ENCODE measurements around the gene ACVR1C.

Gene ACVR1C

DNA sequence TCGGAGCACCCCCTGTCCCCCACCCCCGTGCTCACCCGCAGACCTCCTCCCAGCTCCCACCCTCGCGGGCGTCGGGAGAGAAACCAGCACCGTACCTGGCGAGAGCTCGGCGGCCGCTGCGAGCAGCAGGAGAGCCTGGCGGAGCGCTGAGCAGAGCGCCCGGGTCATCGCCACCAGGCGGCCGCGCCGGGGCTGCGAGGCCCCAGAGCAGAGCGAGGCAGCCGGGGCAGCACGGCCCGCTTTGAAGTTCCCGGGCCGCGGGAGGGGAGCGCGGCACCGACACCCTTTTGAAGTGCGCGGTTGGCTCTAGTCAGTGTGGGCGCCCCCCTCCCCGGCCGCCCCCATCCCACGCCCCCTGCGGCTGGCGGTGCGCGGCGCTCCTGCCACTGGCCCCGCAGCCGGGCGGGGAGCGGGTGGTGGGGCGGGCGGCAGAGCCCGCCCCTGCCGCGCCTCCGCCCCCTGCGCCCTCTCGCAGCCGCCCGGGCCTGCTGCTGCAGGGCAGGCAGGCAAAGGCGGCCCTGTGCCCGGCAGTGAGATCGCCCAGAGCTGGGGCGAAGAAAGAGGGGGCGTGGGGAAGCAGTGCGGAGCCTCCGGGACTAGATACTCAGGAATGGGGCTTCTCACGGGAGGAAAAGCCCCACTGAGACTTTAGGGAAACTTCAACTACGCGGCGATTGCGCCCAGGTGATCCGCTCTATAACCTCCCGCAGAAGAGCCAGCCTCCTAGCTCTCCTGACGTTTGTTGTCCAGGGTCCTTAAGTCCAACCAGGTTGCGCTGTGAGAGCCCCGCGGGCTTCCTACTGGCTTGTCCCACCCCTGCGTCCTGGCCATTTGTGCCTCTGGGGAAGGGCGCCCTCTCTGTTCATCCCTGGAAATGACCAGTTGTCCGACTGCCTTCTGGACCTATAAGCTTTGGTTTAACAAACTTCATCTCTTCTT is at the start of gene ACVR1C:
ACVR1C (minus strand) TSS at position 388 of the 939 bp plus-strand sequence; CDS start at position 168, 220 bp downstream.
- DNase-seq: no peak

DNA sequence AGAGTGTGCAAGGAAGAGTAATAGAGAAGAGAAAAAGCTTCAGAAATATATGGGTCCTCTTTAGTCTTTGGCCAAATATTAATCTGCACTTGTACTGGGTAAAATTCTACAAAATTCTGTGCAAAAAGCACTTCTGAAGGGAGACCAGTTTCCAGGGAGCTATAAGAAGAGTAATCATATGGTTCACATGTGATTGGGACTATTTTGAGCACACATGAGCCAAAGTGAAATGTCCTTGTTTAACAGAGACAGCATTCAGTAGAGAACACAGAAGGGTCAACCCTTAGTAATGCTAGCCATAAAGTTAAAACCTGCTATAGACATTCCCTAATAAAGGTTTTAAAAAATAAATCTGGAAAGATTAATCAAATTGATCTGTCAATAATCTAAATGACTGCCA is 49.3 kb upstream of the ACVR1C start:
- DNase-seq: no peak

DNA sequence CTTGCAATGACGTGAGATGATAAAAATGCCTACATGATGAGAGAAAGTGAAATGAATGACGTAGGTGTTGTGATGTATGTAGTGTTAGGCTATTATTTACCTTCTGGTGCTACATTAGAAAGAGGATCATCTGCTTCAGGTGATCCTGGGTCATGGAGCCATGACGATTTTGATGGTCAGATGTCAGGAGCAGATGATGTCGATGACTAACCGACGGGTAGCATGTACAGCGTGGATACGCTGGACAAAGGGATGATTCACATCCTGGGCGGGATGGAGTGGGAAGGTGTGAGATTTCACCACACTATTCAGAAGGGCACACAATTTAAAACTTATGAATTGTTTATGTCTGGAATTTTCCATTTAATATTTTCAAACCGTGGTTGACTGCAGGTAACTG is 43.5 kb upstream of the ACVR1C start:
- DNase-seq: no peak

DNA sequence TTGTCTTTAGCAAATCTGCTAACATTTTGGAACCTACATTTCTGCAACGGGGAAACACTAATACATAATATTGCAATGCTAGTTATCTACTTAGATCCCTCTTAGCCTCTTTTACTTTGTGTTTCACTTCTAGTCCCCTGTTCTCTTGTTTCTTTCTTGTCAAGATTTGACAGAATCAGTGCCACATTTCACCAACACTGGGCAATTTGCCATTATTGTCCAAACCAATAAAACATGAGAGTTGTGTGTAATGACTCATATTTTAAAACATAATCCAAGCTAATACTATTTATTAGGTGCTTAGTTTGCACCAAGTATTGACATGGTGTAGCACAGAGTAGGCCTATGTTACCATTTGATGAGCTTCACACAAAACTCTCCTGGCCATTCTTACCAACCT is 33.7 kb upstream of the ACVR1C start:
- no peak for DNase-seq

DNA sequence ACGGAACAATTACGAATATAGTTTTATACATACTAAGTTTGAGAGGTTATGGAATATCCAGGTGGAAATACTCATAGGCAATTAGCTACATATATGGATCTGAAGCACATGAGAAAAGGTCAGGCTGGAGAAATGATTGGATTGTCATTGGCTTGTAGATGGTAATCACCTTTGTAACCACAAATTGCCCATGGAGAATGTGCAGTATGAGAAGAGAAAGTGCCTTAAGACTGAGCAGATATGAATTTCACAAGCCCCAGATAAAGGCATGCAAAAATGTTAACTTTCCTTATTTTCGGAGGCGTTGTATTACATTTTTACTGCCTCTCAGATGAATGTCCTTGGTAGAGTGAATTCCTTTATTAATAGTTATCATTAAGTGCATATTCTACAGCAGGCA is 33.1 kb upstream of the ACVR1C start:
- no peak for DNase-seq

DNA sequence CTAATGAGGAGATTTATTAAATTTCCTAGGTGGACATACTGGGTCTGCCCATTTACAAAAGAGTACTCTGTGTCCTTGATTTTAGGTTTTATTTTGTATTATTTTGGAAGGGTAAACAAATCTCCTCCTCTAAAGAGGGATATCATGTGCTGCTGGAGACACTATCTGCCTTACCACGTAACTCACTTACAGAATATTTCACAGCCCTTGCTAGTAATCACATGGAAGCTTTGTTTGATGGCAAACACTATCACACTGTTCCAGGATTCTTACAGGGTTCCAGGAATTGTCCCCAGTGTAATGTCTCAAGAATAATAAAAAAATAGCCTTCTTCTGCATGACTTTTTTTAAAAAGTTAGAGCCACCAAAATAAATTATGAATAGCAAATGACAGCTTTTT is 29.2 kb upstream of the ACVR1C start:
- no peak for DNase-seq

DNA sequence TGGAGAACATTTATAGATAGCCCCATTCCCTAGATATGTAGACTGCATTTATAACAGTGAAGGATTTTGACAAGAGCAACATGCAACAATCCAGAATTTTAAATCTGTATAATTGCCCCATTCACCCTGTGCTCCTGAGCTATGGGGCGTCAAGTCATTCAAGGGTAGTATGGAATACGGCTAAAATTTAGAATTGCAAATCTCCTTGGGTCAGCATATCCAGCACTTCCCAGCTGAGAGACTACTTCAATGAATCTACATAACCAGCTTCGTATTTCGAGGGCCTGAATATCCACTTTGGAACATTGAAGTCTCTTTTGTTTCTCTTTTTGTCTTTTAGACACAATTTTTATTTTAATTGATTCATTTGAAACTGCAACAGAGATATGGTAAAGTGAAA is 28.4 kb upstream of the ACVR1C start:
- no peak for DNase-seq

DNA sequence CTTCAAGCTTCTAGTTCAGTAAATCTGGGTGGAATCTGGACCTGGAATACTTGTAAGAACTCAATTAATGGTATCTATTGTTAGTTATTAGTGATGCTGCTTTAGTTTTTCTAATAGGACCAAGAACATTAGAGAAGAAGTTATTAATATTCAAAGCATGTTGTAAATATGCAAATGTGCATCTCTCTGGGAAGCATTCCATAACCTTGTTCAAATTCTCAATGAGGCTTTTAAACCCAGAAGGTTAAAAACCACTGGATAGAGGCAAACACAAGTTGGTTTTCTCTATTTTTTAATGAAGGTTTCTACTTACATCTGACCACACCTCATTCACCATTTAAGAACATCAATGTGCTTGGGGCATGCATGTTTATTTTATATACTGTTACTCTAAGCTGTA is 16.1 kb upstream of the ACVR1C start:
- no peak for DNase-seq

DNA sequence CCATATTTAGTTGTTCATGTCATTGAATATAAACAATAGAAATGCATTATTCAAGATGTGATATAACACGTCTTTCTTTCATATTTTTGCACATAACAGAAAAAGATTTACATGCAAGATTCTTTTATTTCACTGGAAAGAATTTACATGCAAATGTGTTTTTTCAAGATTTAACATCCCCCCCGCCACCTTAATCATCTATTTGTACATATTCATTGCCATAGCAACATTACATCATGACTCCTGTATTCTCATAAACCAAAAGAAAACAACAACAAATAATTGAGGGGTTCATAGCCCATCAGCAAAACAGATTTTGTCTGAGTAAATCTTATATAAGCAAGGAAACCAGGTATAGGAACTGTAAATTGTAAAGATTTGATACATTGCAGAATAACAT is 3.2 kb upstream of the ACVR1C start:
- DNase-seq: no peak

DNA sequence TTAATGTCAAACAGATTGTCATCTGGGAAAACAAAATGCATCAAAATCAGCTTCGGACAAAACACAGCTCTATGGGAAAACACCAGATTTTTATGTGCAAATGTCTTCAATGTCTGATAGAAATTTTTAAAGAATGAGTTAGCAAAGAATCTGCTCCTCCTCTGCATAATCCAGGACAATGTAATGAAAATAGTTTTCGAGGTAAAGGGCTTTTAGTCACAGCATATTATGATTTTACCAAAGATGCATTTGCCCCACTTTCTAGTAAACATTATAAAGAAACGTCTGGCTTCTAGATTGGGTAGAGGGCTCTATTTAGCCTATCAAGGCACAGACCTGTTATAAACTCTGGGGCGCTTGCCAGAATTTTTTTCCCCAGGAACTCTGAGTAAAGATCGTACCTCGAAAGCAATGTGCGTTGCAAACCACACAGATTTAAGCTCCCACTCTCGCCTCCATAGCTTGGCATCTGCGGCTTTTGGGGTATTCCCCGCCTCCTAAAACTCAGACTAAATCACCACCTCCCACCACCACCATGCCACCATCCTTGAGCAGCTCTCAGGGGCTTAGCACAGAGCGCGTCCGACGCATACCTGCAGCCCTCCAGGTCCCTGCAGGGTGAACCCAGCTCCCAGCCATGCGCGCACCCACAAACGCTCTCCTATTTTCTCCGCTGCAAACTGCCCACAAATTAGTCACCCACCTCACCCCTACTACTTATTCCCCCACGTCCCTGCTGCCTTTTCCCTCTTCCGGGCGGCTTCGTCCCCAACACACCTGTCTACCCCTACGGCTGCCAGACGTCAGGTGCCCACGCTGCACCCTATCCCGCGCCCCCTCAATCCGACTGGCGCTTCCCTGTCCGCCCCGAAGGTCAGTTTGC is 829 bp downstream of the ACVR1C start:
- DNase-seq: no peak

DNA sequence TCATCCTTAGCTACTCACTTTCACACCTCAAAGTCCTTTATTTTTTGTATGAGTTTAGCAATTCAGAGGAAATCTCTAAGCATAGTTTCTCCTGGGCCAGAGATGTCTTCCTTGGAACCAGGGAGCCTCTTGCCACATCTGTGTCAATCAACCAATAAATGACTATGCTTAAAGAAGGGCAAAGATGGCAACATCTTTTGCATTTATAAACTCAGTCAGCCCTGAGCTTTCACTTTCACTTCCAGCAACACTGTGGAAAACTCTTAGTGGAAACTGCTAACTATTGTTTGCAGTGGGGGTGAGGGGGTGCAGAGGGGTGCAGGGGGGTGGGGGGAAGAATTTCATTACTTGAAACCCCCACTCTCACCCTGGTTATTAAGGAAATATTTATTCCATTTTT is 3.4 kb downstream of the ACVR1C start:
- DNase-seq: no peak

DNA sequence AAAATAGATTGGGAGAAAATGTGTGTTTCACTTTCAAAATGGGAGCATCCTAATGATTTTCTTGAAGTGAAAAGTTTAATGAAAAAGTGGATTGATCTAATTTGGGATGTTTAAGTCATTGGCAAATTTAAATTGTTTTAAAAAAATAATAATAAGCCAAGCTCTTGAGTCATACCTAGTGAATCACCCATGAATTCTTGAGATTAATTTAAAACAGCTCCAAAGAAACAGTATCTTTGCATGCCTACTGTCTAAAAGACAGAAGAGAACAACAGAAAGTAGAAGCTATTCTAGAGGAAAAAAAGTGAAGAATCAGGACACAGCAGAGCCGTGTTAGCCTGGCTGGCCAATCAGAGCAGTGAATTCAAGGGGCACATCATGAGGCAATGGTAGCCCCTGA is 7.7 kb downstream of the ACVR1C start:
- DNase-seq: no peak

DNA sequence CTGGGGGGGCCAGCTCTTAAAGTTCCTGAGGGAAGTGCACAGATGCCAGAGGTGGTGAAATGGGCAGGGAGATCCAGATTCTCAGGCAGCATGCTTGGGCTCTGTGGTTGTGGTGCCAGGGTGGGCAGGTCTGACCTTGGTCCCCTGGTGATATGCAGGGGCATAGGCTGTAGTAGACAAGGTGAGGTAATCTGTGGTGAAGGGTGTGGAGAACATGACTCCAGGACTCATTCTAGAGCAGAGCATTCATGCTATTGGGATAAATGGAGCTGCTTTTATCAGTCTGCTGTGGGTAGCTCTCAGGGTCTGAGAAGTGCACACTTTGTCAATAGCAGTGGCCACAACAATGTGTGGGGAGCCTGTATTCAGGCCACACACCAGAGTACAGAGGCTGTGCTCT is 16.9 kb downstream of the ACVR1C start:
- no peak for DNase-seq

DNA sequence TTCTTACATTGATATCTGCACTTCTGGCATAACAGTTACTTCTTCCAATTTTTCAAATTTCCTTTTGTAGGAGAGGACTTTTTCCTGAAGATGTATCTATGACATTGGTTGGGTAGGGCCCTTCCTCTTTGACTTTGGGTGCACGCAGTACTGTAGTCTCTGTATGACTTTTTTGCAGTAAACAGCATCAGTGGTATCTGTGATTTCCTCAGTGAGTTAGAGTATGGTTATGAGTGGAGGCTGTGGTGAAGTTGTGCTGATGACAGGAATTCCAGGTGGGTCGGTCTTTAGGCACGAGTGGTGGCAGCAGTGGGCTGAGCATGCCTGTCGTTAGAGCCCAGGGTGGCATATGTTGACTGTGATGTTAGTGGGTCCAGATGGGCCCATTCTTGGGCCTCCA is 17.6 kb downstream of the ACVR1C start:
- DNase-seq: no peak

DNA sequence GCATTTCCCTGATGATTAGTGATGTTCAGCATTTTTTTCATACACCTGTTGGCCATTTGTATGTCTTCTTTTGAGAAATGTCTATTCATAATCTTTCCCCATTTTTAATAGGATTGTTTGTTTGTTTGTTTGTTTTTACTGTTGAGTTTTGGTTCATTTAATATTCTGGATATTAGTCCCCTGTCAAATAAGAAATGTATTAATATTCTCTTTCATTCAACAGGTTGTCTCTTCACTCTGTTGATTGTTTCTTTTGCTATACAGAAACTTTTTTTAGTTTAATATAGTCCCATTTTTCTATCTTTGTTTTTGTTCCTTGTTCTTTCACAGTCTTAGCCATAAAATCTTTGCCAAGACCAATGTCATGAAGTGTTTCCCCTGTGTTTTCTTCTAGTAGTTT is 22.1 kb downstream of the ACVR1C start:
- DNase-seq: no peak

DNA sequence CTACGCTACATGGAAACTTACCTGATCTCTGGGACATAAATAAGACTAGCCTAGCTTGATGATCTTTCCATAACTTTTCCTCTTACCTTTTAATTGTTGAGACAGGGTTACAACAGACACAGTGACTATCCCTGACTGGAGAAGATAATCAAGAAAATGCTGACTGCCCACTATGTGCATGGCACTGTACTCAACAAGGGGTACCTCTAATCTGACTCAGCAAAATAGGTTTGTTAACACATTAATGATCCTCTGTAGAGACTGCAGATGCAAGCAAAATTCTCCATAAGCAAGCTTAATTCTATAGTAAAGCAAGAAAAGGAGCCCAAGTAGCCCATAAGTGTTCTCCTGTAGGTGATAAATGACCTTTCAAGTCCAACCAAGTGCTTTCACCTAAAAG is 25.5 kb downstream of the ACVR1C start:
- DNase-seq: no peak

DNA sequence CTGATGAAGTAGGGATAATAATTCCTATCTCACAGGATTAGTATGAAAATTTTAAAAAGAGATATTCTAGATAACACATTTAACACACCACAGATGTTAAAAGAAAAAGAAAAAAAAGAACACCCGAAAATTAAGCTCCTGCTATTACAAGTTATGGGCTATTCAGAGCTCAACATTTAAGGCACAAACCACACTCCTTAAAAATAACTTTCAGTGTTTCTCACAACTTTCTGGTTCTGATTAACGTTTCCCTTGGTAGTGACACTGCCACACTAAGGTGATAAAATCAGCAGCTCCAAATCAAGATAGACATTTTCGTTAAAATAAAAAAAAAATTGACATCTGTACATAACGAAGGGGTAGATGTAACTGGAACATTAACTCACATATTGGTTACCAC is 26.9 kb downstream of the ACVR1C start:
- no peak for DNase-seq

DNA sequence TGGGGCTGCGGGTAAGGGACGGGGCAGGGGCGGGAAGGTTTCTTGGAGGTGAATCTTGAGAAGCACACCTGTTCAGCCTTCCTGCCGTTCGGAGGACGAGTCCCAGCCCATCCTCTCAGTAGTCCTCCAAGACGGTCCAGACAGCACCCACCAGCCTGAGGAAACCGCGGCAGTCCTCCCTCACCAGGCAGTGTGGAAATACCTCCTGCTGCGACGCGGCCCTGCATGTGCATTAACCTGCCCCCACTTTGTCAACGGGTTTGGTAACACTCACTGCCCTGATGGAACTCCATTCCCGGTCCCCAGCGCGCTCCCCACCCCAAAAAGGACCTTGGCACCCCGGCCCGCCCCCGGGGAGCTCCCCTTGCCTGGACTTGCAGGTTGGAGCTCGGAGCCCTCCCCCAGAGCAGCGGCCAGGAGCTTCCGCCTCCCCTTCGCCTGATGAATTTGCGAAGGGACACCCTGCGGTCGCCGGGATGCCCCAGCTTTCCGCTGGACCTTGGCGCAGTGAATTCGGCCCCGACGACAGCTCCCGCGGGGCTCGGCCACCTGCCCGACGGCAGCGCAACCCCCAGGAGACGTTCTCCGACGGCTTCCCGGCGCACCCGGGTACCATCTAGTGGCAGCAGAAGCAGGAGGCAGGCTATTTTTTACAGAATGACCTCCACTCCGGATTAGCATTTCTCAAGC is 31.5 kb downstream of the ACVR1C start:
- DNase-seq: no peak

DNA sequence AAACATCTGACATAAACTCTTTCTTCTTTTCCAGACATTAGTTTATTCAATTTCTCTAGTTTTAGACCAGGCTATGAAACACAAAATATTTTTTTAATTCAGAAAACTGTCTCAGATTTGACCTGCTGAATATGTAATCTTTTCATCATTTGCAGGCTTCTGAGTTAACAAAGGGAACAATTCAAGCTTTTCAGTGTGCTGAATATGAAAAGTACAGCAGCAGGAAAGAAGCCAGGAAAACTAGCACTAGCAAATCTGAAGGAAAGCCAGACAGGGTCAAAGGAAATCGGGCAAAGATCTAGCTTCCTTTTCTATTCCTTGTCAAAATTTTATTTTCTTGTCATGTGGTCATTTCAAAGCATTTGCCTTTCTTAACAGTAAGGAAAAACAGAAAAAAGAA is 35.3 kb downstream of the ACVR1C start:
- no peak for DNase-seq

DNA sequence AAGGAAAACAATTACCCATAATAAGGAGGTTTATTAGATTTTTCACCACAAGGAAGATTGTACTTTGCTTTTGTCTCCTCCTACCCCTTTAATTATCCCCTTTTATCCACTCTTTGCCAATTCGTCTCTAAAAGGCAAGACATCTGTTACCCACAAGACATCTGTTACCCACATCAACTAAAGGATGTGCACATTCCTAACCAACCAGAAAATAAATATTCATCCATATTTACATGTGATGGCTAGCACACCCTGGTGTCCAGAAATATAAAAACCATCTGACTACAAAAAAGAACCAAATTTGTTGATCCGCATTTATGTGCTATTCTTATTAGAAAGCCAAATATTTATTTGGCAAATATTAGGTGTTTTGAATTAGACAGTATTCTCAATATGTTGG is 35.7 kb downstream of the ACVR1C start:
- no peak for DNase-seq

DNA sequence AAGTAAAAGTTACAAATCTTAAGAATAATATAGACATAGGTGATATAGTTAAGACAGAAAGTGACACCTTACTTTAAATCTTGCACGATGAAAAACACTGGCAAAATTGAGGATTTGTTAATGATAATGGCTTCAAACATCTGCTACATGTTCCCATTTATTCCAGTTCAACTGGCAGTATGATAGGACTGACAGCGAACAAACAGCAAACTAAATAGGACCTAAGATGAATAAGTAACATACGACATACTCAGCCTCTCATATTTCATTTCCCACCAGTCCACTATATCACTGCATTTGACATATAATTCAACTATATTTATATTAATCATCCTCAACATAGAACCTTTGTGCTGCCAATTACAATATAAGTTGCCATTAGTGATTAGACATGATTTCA is 36.3 kb downstream of the ACVR1C start:
- no peak for DNase-seq

DNA sequence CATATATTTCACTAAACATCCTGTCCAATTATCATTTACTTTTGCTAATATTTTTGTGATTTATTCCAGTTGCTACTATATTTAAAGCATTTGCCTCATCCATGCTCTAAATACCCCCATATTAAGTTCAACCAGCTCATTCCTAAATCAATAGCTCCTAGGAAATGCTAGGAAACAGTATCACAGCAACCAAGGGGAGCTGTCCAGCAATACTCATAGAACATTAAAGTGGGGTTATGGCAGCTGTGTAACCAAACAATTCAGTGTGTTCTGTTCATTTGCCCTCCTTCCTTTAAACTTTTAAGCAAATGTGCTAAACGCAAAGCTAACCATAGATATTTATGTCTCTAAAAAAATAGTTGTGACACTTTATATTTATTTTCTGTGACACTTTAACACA is 41.1 kb downstream of the ACVR1C start:
- no peak for DNase-seq

DNA sequence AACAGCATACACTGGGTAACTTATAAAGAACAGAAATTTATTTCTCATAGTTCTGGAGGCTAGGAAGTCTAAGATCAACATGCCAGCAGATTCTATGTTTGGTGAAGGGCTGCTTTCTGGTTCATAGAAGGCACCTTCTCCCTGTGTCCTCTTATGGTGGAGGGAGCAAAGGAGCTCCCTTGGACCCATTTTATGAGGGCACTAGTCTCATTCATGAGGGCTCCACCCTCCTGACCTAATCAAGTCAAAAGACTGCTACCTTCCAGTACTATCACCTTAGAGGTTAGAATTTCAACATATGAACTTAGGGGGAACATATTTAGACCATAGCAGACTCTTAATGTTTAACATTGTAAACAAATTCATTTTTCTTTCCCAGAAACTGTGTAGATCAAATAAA is 54.5 kb downstream of the ACVR1C start:
- no peak for DNase-seq

DNA sequence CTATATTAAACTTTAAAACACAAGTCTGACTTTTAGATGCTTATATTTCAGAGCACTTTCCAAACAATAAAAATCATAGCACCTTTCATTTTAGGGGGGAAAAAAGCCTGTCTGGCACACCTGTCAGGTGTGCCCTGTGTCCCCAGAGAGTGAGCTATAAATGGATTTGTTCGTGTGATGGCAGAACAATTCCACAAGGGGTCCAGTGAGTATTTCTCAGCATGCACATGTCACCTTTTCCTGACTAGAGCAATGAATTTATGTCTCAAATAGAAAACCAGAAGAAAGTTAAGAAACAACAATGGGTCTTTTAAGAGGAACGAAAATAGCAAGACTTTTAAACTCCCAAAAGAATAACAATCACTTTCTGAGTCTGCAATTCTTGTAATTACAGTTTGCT is 55.9 kb downstream of the ACVR1C start:
- no peak for DNase-seq

Measured in SIG-M5 (cell line).